ENCODE data around the gene KCNQ1OT1. TPM values are rescaled to one million over a fixed set of nuclear protein-coding genes. Genes with fewer than 3 reads are reported as not detected.

Gene KCNQ1OT1
- total and polyA plus RNA-seq, 12 donors = 0.01 to 0.73 (median 0.43) TPM

DNA sequence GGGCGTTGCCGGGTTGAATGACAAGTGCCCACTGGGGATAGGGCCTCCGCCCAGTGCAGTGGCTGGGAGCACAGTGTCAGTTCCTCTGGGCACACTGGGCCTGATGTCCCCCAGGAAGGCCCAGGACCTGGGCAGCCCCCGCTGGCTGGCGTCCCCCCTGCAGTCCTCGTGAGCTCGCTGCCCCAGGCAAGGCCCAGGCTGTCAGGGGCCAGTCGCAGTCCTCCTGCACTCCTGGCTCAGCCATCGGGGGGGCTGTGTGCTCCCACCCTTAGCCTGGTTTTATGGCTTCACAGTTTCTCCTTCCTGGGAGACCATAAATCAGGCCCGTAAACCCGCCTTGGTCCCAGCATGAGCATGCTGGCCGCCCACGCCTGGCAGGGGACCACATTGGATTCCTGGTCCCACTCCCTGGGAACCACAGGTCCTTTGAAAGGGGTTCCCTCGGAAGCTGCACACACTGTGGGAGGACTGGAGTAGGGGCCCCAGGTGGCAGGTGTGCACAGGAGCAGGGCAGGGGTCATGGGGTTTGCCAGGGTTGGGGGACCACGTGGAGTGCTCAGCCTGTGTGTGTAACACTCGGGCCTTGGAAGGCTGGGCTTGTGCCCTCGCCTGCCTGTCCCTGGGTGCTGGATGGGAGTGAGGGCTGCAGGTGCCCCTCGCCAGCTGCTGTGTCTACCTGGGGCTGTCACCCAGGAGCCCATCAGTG is 113.6 kb downstream of the KCNQ1OT1 start:
- no peaks in the 10 kb centered on the region for H3K9me3 ChIP-seq
- no peaks in the 10 kb centered on the region for H3K27me3 ChIP-seq
- peaks cover 0 to 20% (median 5%) of the 10 kb centered on the region in 9 donors for H3K4me1 ChIP-seq
- DNase-seq (peak in 1 of 2 donors; percentile 8), ATAC-seq (no peak)
- WGBS, 2 donors = 96% methylated on average over 17 to 18 of the region's 18 CpGs
- no peak overlapping the region for H3K27ac ChIP-seq
- no peak for TF ChIP-seq CTCF (IDR thresholded peaks at IDR 0.05)
- peaks cover 0 to 16% (median 0%) of the 10 kb centered on the region in 9 donors for H3K36me3 ChIP-seq
- intact Hi-C loops (cut with DNase I) = no loop called here
- no peak overlapping the region for H3K4me3 ChIP-seq

DNA sequence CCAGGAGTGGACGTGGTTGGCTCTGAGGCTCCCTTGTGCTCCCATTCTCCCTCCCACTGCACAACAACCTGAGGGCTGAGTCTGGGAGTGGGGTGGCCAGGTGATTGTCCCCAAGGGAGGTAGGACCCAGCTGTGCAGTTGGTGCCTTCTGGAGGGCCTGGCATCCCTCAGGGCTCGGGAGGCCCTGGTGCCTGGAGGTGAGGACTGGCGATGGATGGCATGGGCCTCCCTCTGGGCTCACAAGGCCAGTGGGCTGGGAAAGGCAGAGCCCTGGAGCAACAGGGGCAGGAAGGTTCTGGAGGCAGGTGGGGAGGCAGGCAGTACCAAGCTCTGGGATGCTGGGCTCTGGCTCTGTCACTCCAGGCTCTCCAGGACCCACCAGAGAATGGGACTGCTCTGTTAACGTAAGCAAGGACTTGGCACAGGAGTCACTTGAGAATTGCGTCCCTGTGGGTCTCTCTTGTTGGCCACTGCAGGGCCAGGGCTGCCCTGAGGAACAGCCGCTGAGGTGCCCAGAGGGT is 114.2 kb downstream of the KCNQ1OT1 start:
- Histone ChIP-seq H3K4me3 (no peak overlapping the region), H3K27me3 (no peaks in the 10 kb centered on the region), H3K4me1 (peaks cover 0 to 20% (median 5%) of the 10 kb centered on the region in 9 donors), H3K9me3 (no peaks in the 10 kb centered on the region), H3K27ac (no peak overlapping the region), H3K36me3 (peaks cover 0 to 13% (median 0%) of the 10 kb centered on the region in 9 donors)
- ATAC-seq (no peak), DNase-seq (peak in 1 of 2 donors; percentile 3)
- WGBS, 2 donors = 97 to 98% methylated on average over 6 of the region's 6 CpGs
- TF ChIP-seq CTCF (IDR thresholded peaks at IDR 0.05) = no peak
- intact Hi-C loops (cut with DNase I) = no loop called here

DNA sequence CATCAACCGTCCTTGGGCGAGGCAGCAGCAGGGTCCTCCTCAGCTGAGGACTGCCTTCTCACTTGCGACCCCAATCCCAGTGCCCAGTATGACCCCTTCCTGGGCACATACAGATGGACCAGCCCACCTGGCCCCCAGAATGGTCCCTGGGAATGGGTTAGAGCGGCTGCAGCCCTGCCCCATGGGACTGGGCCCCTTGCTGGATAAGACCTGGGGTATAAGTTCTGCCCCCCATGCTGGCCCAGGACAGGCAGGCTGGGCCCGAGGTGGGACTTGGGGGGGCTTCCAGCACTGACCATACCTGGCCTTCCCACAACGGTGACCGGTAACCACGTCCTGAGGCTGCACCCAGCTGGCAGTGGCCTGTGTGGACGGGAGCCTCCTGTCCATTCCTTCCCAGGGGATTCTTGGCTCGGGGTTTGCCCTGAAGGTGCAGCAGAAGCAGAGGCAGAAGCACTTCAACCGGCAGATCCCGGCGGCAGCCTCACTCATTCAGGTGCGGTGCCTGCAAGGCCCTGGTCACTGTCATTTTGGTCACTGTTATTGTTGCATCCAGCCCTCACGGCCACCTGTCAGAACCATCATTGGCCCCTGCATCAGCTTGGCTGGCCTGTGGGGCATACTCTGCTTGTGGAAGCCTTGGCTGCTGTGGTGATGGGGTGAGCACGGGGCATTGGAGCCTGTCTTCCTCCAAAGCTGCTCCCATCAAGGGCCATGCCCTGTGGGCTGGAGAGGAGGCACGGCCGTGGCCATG is 114.8 kb downstream of the KCNQ1OT1 start:
- no peak for TF ChIP-seq CTCF (IDR thresholded peaks at IDR 0.05)
- Histone ChIP-seq H3K4me3 (no peak overlapping the region), H3K27ac (no peak overlapping the region), H3K4me1 (peaks cover 0 to 20% (median 5%) of the 10 kb centered on the region in 9 donors), H3K27me3 (no peaks in the 10 kb centered on the region), H3K9me3 (no peaks in the 10 kb centered on the region), H3K36me3 (peaks cover 0 to 13% (median 0%) of the 10 kb centered on the region in 9 donors)
- ATAC-seq = no peak
- intact Hi-C loops (cut with DNase I) = no loop called here
- DNase-seq = peak in 1 of 2 donors; percentile 4
- 93 to 96% methylated on average over 18 of the region's 18 CpGs for WGBS, 2 donors

- no peak for DNase-seq
- Histone ChIP-seq H3K36me3 (peaks cover 0 to 13% (median 0%) of the 10 kb centered on the region in 9 donors), H3K4me3 (no peak overlapping the region), H3K9me3 (no peaks in the 10 kb centered on the region), H3K4me1 (peaks cover 0 to 24% (median 5%) of the 10 kb centered on the region in 9 donors), H3K27ac (no peak overlapping the region), H3K27me3 (no peaks in the 10 kb centered on the region)
- intact Hi-C loops (cut with DNase I) = no loop called here
- WGBS, 2 donors = 72 to 90% methylated on average over 4 of the region's 4 CpGs
- no peak for TF ChIP-seq CTCF (IDR thresholded peaks at IDR 0.05)
- ATAC-seq = no peak
These were observed 115.4 kb downstream of the KCNQ1OT1 start for GRCh38 chr11:2584434-2584811.

Data from heart right ventricle (tissue), 16 donors.